Measurements from ENCODE around the gene GRID2.

Gene GRID2

GRCh38 chr4:92735025-92735665 is 431.4 kb downstream of the GRID2 start:
- Histone ChIP-seq H3K9ac (ENCODE audit: low read length) (no peak overlapping the region), H3K9me3 (ENCODE audit: control insufficient read depth, low read depth, low read length) (no peaks in the 10 kb centered on the region), H3K36me3 (ENCODE audit: control insufficient read depth, low read depth, low read length) (no peaks in the 10 kb centered on the region), H3K4me3 (ENCODE audit: low read length) (no peak overlapping the region), H3K27me3 (ENCODE audit: control insufficient read depth, insufficient read depth, low read length) (no peaks in the 10 kb centered on the region), H3K4me1 (ENCODE audit: control insufficient read depth, low read depth, low read length) (no peaks in the 10 kb centered on the region), H3K27ac (ENCODE audit: low read length) (no peak overlapping the region)

DNA sequence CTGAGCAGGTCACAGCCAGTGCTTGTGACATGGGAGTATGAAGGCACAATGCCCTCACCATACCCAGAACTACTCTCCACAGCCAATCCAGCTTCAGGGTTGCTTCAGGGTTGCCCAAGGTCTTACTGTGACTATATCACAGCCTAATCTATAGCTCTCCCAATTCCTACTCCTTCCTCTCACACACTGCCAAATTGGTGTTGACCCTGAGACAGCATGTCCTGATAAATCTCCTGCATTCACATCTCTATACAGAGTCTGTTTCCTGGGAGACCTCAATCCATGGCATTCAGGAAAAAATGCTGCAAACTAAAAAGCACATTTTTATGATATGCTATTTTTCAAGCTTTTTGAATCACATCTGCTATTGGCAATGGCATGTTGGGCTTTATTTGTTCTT is 456.7 kb downstream of the GRID2 start:
- no peaks in the 10 kb centered on the region for H3K4me1 ChIP-seq (ENCODE audit: control insufficient read depth, low read depth, low read length)
- H3K36me3 ChIP-seq (ENCODE audit: control insufficient read depth, low read depth, low read length) = no peaks in the 10 kb centered on the region
- no peak overlapping the region for H3K27ac ChIP-seq (ENCODE audit: low read length)
- no peaks in the 10 kb centered on the region for H3K9me3 ChIP-seq (ENCODE audit: control insufficient read depth, low read depth, low read length)
- no peaks in the 10 kb centered on the region for H3K27me3 ChIP-seq (ENCODE audit: control insufficient read depth, insufficient read depth, low read length)
- H3K4me3 ChIP-seq (ENCODE audit: low read length) = no peak overlapping the region
- H3K9ac ChIP-seq (ENCODE audit: low read length) = no peak overlapping the region

GRCh38 chr4:92776080-92776479 is 472.3 kb downstream of the GRID2 start:
- H3K36me3 ChIP-seq (ENCODE audit: control insufficient read depth, low read depth, low read length) = no peaks in the 10 kb centered on the region
- no peak overlapping the region for H3K9ac ChIP-seq (ENCODE audit: low read length)
- no peak overlapping the region for H3K4me3 ChIP-seq (ENCODE audit: low read length)
- H3K27me3 ChIP-seq (ENCODE audit: control insufficient read depth, insufficient read depth, low read length) = no peaks in the 10 kb centered on the region
- H3K27ac ChIP-seq (ENCODE audit: low read length) = no peak overlapping the region
- no peaks in the 10 kb centered on the region for H3K4me1 ChIP-seq (ENCODE audit: control insufficient read depth, low read depth, low read length)
- no peaks in the 10 kb centered on the region for H3K9me3 ChIP-seq (ENCODE audit: control insufficient read depth, low read depth, low read length)

DNA sequence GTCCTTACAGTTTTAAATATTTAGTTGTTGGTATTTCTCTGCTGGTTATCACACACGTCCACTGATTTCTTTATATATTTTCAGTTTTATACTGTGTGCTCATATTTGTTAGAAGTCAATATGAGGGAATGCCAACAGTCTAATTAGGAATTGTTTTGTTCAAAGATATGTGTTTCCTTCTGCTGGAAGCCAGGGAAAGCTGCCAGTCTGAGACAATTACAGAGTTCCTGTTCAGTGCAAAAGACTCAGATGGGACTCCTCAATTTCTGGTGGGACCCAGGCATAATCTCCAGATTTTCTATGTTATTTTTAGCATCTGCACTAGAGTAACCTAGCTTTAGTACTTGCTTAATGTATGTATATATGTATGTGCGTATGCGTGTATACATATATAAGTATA is 486.0 kb downstream of the GRID2 start:
- H3K4me3 ChIP-seq (ENCODE audit: low read length) = no peak overlapping the region
- no peak overlapping the region for H3K27ac ChIP-seq (ENCODE audit: low read length)
- no peaks in the 10 kb centered on the region for H3K36me3 ChIP-seq (ENCODE audit: control insufficient read depth, low read depth, low read length)
- H3K27me3 ChIP-seq (ENCODE audit: control insufficient read depth, insufficient read depth, low read length) = no peaks in the 10 kb centered on the region
- H3K9me3 ChIP-seq (ENCODE audit: control insufficient read depth, low read depth, low read length) = no peaks in the 10 kb centered on the region
- no peaks in the 10 kb centered on the region for H3K4me1 ChIP-seq (ENCODE audit: control insufficient read depth, low read depth, low read length)
- H3K9ac ChIP-seq (ENCODE audit: low read length) = no peak overlapping the region

DNA sequence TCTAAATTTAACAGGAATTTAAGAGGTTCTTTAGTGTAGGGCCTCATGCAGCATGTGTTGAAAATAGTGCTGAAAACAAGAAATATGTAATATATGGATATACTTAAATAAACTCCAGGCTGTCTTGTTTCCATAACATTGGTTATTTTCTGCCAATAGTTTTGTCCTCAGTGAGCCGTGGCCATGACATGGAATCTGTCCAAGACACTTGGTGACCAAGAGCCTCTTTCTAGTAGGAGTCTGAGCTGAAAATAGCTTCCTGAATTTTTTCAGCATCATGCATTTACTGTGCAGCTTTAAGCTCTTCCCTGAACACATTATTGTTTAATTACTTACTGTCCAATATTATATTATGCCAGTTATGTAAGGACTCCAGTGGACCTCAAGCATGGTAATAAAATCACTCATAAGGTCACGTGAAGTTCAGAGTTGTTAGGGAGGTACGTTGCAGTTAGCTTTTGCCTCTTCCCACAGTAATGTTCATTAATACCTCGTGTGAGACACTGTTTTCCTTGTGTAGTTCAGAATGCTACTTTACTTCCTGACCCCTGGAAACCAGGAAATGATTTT is 488.2 kb downstream of the GRID2 start:
- H3K27me3 ChIP-seq (ENCODE audit: control insufficient read depth, insufficient read depth, low read length) = no peaks in the 10 kb centered on the region
- H3K36me3 ChIP-seq (ENCODE audit: control insufficient read depth, low read depth, low read length) = no peaks in the 10 kb centered on the region
- no peak overlapping the region for H3K27ac ChIP-seq (ENCODE audit: low read length)
- no peaks in the 10 kb centered on the region for H3K4me1 ChIP-seq (ENCODE audit: control insufficient read depth, low read depth, low read length)
- H3K9me3 ChIP-seq (ENCODE audit: control insufficient read depth, low read depth, low read length) = no peaks in the 10 kb centered on the region
- no peak overlapping the region for H3K4me3 ChIP-seq (ENCODE audit: low read length)
- H3K9ac ChIP-seq (ENCODE audit: low read length) = no peak overlapping the region

DNA sequence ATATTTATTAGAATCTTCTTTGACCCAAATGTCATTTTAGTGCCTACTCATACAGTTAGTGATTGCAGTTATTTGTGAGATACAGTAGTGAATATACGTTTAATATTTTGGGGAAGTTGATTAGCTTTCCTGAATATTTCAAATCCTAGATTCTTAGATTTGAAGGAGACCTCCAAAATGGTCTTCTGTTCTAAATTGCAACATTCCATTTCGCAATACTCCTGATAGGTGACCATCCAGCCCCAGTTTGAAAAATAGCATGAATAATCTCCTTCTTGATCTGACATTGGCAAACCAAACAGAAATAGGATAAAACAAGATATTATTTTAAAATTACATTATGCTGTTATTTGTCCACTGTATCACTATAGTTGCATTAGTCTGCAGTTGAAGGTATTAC is 505.6 kb downstream of the GRID2 start:
- Histone ChIP-seq H3K4me1 (ENCODE audit: control insufficient read depth, low read depth, low read length) (no peaks in the 10 kb centered on the region), H3K4me3 (ENCODE audit: low read length) (no peak overlapping the region), H3K27me3 (ENCODE audit: control insufficient read depth, insufficient read depth, low read length) (no peaks in the 10 kb centered on the region), H3K27ac (ENCODE audit: low read length) (no peak overlapping the region), H3K36me3 (ENCODE audit: control insufficient read depth, low read depth, low read length) (no peaks in the 10 kb centered on the region), H3K9ac (ENCODE audit: low read length) (no peak overlapping the region), H3K9me3 (ENCODE audit: control insufficient read depth, low read depth, low read length) (no peaks in the 10 kb centered on the region)

- Histone ChIP-seq H3K27ac (ENCODE audit: low read length) (no peak overlapping the region), H3K36me3 (ENCODE audit: control insufficient read depth, low read depth, low read length) (no peaks in the 10 kb centered on the region), H3K9ac (ENCODE audit: low read length) (no peak overlapping the region), H3K4me3 (ENCODE audit: low read length) (no peak overlapping the region), H3K9me3 (ENCODE audit: control insufficient read depth, low read depth, low read length) (no peaks in the 10 kb centered on the region), H3K4me1 (ENCODE audit: control insufficient read depth, low read depth, low read length) (no peaks in the 10 kb centered on the region), H3K27me3 (ENCODE audit: control insufficient read depth, insufficient read depth, low read length) (no peaks in the 10 kb centered on the region)
Measured at GRCh38 chr4:92812652-92813051, 508.9 kb downstream of the GRID2 start.

- no peak overlapping the region for H3K4me3 ChIP-seq (ENCODE audit: low read length)
- no peak overlapping the region for H3K27ac ChIP-seq (ENCODE audit: low read length)
- H3K9me3 ChIP-seq (ENCODE audit: control insufficient read depth, low read depth, low read length) = no peaks in the 10 kb centered on the region
- no peaks in the 10 kb centered on the region for H3K36me3 ChIP-seq (ENCODE audit: control insufficient read depth, low read depth, low read length)
- H3K9ac ChIP-seq (ENCODE audit: low read length) = no peak overlapping the region
- no peaks in the 10 kb centered on the region for H3K4me1 ChIP-seq (ENCODE audit: control insufficient read depth, low read depth, low read length)
- no peaks in the 10 kb centered on the region for H3K27me3 ChIP-seq (ENCODE audit: control insufficient read depth, insufficient read depth, low read length)
Measured at GRCh38 chr4:92814677-92815076, 510.9 kb downstream of the GRID2 start.

- Histone ChIP-seq H3K36me3 (ENCODE audit: control insufficient read depth, low read depth, low read length) (no peaks in the 10 kb centered on the region), H3K9me3 (ENCODE audit: control insufficient read depth, low read depth, low read length) (no peaks in the 10 kb centered on the region), H3K4me3 (ENCODE audit: low read length) (no peak overlapping the region), H3K9ac (ENCODE audit: low read length) (no peak overlapping the region), H3K27ac (ENCODE audit: low read length) (no peak overlapping the region), H3K4me1 (ENCODE audit: control insufficient read depth, low read depth, low read length) (no peaks in the 10 kb centered on the region), H3K27me3 (ENCODE audit: control insufficient read depth, insufficient read depth, low read length) (no peaks in the 10 kb centered on the region)
Measured at GRCh38 chr4:92825256-92825655, 521.5 kb downstream of the GRID2 start.

DNA sequence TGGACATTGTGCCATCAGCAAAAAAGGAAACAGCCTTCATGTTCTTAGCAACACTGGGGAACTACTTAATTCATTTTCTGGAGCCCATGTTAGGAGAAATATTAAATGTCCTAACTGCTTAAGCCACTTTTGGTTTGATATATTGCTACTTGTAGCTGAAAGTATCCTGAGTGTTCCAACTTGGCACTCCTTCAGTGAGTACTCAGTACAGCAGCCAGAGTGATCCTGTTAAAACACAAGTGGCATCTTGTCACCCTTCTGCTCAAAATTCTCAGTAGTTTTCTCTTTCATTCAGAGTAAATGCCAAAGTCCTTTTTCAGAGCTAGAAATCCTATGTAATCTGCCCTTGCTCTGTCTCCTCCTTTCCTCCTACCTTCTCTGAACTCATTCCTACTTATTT is 522.0 kb downstream of the GRID2 start:
- Histone ChIP-seq H3K27me3 (ENCODE audit: control insufficient read depth, insufficient read depth, low read length) (no peaks in the 10 kb centered on the region), H3K4me1 (ENCODE audit: control insufficient read depth, low read depth, low read length) (no peaks in the 10 kb centered on the region), H3K27ac (ENCODE audit: low read length) (no peak overlapping the region), H3K36me3 (ENCODE audit: control insufficient read depth, low read depth, low read length) (no peaks in the 10 kb centered on the region), H3K4me3 (ENCODE audit: low read length) (no peak overlapping the region), H3K9me3 (ENCODE audit: control insufficient read depth, low read depth, low read length) (no peaks in the 10 kb centered on the region), H3K9ac (ENCODE audit: low read length) (no peak overlapping the region)

DNA sequence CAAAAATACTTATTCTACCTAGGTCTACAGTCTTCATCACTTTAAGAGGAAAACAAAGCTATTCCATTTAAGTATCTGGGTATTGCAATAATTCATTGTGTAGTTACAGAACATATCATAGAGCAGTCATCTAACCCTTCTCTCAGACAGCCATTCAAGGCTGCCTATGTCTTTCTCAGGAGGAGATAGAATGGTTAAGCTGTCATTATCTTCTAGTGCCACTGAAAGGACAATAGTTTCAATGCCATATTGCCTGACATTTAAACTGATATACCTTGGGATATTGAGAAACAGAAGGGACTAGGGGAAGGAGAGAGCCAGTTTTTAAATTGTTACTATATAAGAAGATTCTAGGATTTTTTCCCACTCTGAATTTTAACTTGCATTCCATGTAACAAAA is 527.0 kb downstream of the GRID2 start:
- Histone ChIP-seq H3K36me3 (ENCODE audit: control insufficient read depth, low read depth, low read length) (no peaks in the 10 kb centered on the region), H3K9ac (ENCODE audit: low read length) (no peak overlapping the region), H3K27me3 (ENCODE audit: control insufficient read depth, insufficient read depth, low read length) (no peaks in the 10 kb centered on the region), H3K4me1 (ENCODE audit: control insufficient read depth, low read depth, low read length) (no peaks in the 10 kb centered on the region), H3K4me3 (ENCODE audit: low read length) (no peak overlapping the region), H3K27ac (ENCODE audit: low read length) (no peak overlapping the region), H3K9me3 (ENCODE audit: control insufficient read depth, low read depth, low read length) (no peaks in the 10 kb centered on the region)

DNA sequence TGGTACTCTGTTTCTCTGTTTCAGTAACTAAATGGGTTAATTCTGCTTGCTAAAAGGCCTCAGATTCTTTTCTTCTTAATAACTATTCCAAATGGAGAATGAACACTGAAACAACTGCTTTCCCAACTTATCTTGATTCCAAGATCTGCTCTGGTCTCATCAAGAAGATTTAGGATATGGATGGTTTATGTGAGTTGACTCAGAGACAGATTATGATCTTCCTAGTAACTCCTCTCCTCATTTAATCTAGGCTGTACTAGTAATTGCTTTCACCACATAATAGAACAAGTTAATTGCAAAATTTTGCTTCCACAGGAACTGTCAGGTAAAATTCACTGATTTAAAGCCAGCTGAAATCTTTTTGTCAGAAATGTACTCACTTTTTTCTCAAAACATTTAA is 537.1 kb downstream of the GRID2 start:
- Histone ChIP-seq H3K4me1 (ENCODE audit: control insufficient read depth, low read depth, low read length) (peaks cover 11% of the 10 kb centered on the region), H3K27me3 (ENCODE audit: control insufficient read depth, insufficient read depth, low read length) (no peaks in the 10 kb centered on the region), H3K9ac (ENCODE audit: low read length) (no peak overlapping the region), H3K4me3 (ENCODE audit: low read length) (no peak overlapping the region), H3K36me3 (ENCODE audit: control insufficient read depth, low read depth, low read length) (no peaks in the 10 kb centered on the region), H3K27ac (ENCODE audit: low read length) (no peak overlapping the region), H3K9me3 (ENCODE audit: control insufficient read depth, low read depth, low read length) (no peaks in the 10 kb centered on the region)
